Subcutaneous adipose tissue (tissue), 4 donors: ENCODE results near the gene IPCEF1. TPM values are rescaled to one million over a fixed set of nuclear protein-coding genes. Genes with fewer than 3 reads are reported as not detected.

Experiments used
- total RNA-seq, 4 donors: library from RNA; depleted of rRNA; stranded (reverse); fragments of >200 nt; gene quantifications; one replicate each; pipeline ENCODE4 v1.1.0, GENCODE V29; 2016
- TF ChIP-seq, protein P1 (sequence below): fragments of 450-650 bp; IDR thresholded peaks from one replicate; pipeline ENCODE4 v1.5.1; 2016; ENCODE audit warnings: low read depth, mild to moderate bottlenecking, control low read depth, antibody characterized with exemption, moderate library complexity

The IPCEF1 gene
- total RNA-seq, 4 donors from 2014 or later: 0.82 to 2.9 (median 1.5) TPM

GRCh38 chr6:154123155-154123956, 233.2 kb downstream of the IPCEF1 start:
- TF ChIP-seq, protein P1, sequence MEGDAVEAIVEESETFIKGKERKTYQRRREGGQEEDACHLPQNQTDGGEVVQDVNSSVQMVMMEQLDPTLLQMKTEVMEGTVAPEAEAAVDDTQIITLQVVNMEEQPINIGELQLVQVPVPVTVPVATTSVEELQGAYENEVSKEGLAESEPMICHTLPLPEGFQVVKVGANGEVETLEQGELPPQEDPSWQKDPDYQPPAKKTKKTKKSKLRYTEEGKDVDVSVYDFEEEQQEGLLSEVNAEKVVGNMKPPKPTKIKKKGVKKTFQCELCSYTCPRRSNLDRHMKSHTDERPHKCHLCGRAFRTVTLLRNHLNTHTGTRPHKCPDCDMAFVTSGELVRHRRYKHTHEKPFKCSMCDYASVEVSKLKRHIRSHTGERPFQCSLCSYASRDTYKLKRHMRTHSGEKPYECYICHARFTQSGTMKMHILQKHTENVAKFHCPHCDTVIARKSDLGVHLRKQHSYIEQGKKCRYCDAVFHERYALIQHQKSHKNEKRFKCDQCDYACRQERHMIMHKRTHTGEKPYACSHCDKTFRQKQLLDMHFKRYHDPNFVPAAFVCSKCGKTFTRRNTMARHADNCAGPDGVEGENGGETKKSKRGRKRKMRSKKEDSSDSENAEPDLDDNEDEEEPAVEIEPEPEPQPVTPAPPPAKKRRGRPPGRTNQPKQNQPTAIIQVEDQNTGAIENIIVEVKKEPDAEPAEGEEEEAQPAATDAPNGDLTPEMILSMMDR: no peak

GRCh38 chr6:154122195-154122925, 234.2 kb downstream of the IPCEF1 start:
- TF ChIP-seq, protein P1: no peak

DNA sequence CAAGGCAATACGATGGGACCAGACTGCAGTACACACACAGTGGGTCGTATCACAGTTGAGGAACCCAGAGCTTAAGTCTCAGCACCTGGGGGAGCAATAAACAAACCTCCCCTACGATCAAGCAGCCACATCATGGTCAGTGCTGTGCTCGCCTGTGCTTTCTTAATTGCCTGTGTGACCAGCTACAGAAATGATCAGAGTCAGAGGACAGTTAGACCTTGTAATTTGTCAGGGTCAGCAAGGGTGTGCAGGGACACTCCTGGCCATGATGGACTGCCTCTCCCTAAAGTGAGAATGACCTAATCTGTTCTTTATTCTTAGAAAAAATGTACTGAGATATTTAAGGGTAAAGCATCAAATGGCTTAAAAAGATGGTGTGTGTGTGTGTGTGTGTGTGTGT, 239.1 kb downstream of the IPCEF1 start:
- TF ChIP-seq, protein P1: no peak

DNA sequence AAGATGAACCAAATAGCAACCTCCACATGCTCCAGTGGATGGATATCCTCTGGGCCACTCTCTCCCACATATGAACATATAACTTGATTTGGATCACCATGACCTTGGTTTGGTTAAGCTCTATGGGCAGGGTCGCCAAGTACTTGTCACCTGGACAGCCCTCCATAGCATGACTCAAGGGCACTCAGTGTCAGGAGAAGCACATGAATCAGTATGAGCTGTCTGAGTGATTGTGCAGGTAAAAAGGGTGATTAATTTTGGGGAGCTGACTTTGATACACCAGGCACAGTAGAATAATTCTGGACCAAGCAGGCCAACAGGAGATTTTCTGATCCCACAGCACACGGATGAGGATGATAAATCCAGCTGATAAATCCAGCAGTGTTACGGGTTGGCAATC, 243.2 kb downstream of the IPCEF1 start:
- TF ChIP-seq, protein P1: no peak

DNA sequence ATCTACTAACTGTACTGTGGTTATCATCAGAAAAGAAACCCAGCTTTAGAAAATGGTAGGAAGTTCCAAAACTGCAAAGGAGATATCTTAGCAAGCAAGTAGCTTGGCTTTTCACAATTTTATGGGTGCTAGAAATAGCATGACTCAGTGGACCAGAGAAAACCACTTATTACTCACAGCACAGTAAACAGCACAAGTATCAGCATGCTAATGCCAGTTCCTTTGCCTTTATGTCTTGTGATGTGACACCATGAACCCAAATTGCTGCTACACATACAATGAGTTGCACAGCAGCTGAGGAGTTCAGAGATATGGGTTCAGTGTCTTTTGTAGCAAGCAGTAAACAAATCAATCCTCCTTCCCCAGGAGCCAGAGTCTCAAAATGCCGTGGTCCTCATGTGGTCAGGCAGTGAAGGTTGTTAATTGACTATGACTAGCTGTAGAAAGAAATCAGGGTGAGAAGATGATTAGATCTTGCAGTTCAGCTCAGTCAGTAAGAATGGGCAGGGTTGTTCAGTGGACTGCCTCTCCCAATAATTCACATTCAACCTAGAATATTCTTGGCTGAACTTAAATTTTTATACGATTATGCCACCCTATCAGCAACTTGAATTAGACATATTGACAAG, 244.3 kb downstream of the IPCEF1 start:
- TF ChIP-seq, protein P1: no peak

GRCh38 chr6:154111025-154111424, 245.6 kb downstream of the IPCEF1 start:
- TF ChIP-seq, protein P1: no peak

DNA sequence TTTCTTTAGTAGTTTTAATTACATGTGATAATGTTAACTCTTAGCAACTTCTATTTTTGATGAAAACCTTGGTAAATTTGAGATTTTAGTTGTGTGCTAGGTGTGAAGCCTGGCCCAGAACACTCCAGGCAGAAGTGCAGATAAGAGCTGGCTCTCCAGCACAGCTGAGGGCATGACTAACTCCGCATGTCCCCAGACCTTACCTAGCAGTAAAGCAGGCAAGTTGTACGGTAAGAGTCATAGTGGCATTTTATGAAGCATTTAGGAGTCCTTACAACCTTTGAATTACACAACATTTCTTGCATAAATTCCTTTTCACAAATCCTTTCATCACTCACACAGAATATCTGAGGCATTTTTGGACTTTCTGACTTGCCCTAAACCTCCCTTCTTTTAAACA, 250.4 kb downstream of the IPCEF1 start:
- TF ChIP-seq, protein P1: no peak
